Stomach (tissue), 4 donors: ENCODE data around the gene TBRG1.

Experiments used
- EP300 ChIP-seq: sonication (generic); formaldehyde crosslinking; IDR thresholded peaks from one replicate; pipeline ENCODE4 v1.6.1; 2017; ENCODE audit warnings: antibody characterized with exemption
- POLR2A ChIP-seq, 4 donors: fragments of 450-650 bp; IDR thresholded peaks; one replicate each; pipeline ENCODE4 v1.6.1; 2016; ENCODE audit warnings: antibody characterized with exemption in 4 of 4, control low read depth in 2 of 4, mild to moderate bottlenecking in 1 of 4, moderate library complexity in 1 of 4
- TF ChIP-seq, protein P1 (sequence below), 7 experiments: fragments of 450-650 bp in 4 of 7; fragments of 200-600 bp in 3 of 7; sonication (generic) in 3 of 7; IDR thresholded peaks; one replicate each; pipeline ENCODE4 v1.5.1; 2016 to 2019; ENCODE audit warnings: antibody characterized with exemption in 7 of 7, control low read depth in 2 of 7, mild to moderate bottlenecking in 1 of 7

DNA sequence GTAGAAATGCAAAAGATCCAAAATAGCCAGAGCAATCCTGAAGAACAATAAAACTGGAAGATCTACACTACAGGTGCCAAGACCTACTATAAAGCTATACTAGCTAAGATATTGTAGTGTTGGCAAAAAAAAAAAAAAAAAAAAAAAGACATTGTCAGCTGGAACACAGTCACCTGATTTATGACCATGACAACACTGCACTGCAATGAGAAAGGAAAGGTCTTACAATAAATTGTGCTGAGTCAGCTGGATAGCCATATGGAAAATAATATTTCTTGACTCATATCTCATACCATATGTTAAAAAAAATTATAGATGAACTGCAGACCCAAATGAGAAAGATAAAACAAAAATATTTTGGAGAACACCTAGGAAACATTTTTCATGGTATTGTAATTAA lies 14.5 kb upstream of the TBRG1 start:
- TF ChIP-seq, protein P1, sequence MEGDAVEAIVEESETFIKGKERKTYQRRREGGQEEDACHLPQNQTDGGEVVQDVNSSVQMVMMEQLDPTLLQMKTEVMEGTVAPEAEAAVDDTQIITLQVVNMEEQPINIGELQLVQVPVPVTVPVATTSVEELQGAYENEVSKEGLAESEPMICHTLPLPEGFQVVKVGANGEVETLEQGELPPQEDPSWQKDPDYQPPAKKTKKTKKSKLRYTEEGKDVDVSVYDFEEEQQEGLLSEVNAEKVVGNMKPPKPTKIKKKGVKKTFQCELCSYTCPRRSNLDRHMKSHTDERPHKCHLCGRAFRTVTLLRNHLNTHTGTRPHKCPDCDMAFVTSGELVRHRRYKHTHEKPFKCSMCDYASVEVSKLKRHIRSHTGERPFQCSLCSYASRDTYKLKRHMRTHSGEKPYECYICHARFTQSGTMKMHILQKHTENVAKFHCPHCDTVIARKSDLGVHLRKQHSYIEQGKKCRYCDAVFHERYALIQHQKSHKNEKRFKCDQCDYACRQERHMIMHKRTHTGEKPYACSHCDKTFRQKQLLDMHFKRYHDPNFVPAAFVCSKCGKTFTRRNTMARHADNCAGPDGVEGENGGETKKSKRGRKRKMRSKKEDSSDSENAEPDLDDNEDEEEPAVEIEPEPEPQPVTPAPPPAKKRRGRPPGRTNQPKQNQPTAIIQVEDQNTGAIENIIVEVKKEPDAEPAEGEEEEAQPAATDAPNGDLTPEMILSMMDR (IDR thresholded peaks at IDR 0.05) = no peak
- TF ChIP-seq POLR2A (IDR thresholded peaks at IDR 0.05) (no peak), EP300 (no peak)
